SK-N-SH (cell line): Measurements from ENCODE around the gene KAT5. TPM values are rescaled to one million over a fixed set of nuclear protein-coding genes. Genes with fewer than 3 reads are reported as not detected.

Experiments
- CTCF ChIA-PET: fragments of 300-600, 350-600 bp; formaldehyde crosslinking; extraction: SDS; loops from one replicate; lab custom pipeline; 2021; lab: Yijun Ruan, JAX
- POLR2A ChIA-PET: fragments of 350-600 bp; sonication (Branson Sonifier 250); formaldehyde crosslinking; extraction: SDS; loops from one replicate; lab custom pipeline; 2020; ENCODE audit warnings: antibody characterized with exemption, inconsistent platforms; lab: Yijun Ruan, JAX
- DNase-seq: peaks from one replicate; pipeline ENCODE4 v3.0.0; 2012
- H2AFZ ChIP-seq: fragments of 200-600 bp; sonication (generic); 2 replicates; pipeline ENCODE4 v1.8.1; 2016; ENCODE audit warnings: antibody characterized with exemption, mild to moderate bottlenecking, low read depth
- H3F3A ChIP-seq: fragments of 200-600 bp; sonication (generic); replicated peaks from 2 replicates; pipeline ENCODE3; 2016; ENCODE audit warnings: antibody characterized with exemption, mild to moderate bottlenecking; ENCODE audit not compliant: insufficient read depth
- H3K27ac ChIP-seq, 2 experiments: fragments of 200-500 bp in 1 of 2; fragments of 200-600 bp in 1 of 2; sonication (Bioruptor generic) in 1 of 2; sonication (generic), shearing (Covaris generic) in 1 of 2; 2 replicates each; pipeline versions ENCODE4 v1.5.1 to v1.6.1; 2014 to 2016; ENCODE audit warnings: low read depth in 2 of 2, inconsistent platforms in 1 of 2, low read length in 1 of 2, mild to moderate bottlenecking in 1 of 2, mixed read lengths in 1 of 2
- H3K27me3 ChIP-seq: fragments of 200-600 bp; sonication (generic), shearing (Covaris generic); 2 replicates; pipeline ENCODE4 v1.6.1; 2016; ENCODE audit warnings: mixed run types; ENCODE audit not compliant: insufficient read depth
- H3K36me3 ChIP-seq, 2 experiments: fragments of 200-500 bp in 1 of 2; fragments of 200-600 bp in 1 of 2; sonication (Bioruptor generic) in 1 of 2; sonication (generic) in 1 of 2; replicated peaks in 1 of 2; 2 replicates each; pipeline versions ENCODE3 to v1.5.1; 2014 to 2016; ENCODE audit warnings: low read length in 1 of 2, mild to moderate bottlenecking in 1 of 2; ENCODE audit not compliant: insufficient read depth in 2 of 2, control insufficient read depth in 1 of 2
- H3K4me1 ChIP-seq, 2 experiments: fragments of 200-500 bp in 1 of 2; fragments of 200-600 bp in 1 of 2; sonication (Bioruptor generic) in 1 of 2; sonication (generic), shearing (Covaris generic) in 1 of 2; 2 replicates each; pipeline versions ENCODE4 v1.5.1 to v1.6.1; 2014 to 2016; ENCODE audit warnings: low read depth in 1 of 2, low read length in 1 of 2, mixed run types in 1 of 2; ENCODE audit not compliant: insufficient read depth in 2 of 2, control insufficient read depth in 1 of 2
- H3K4me2 ChIP-seq: fragments of 200-600 bp; sonication (generic), shearing (Covaris generic); 2 replicates; pipeline ENCODE4 v1.6.1; 2017; ENCODE audit warnings: mixed run types
- H3K4me3 ChIP-seq, 2 experiments: fragments of 200-500 bp in 1 of 2; fragments of 200-600 bp in 1 of 2; sonication (Bioruptor generic) in 1 of 2; sonication (generic), shearing (Covaris generic) in 1 of 2; 2 replicates each; pipeline versions ENCODE4 v1.5.1 to v1.8.1; 2014 to 2016; ENCODE audit warnings: low read depth in 2 of 2, inconsistent platforms in 1 of 2, low read length in 1 of 2, mild to moderate bottlenecking in 1 of 2, mixed read lengths in 1 of 2, moderate library complexity in 1 of 2
- H3K79me2 ChIP-seq: fragments of 200-600 bp; sonication (generic); 2 replicates; pipeline ENCODE4 v1.8.1; 2017; ENCODE audit warnings: mild to moderate bottlenecking; ENCODE audit not compliant: insufficient read depth
- H3K9ac ChIP-seq: fragments of 200-600 bp; sonication (generic); 2 replicates; pipeline ENCODE4 v1.6.1; 2017; ENCODE audit warnings: mixed run types
- H3K9me2 ChIP-seq: fragments of 200-600 bp; sonication (generic); 2 replicates; pipeline ENCODE4 v1.6.1; 2017; ENCODE audit warnings: mixed run types
- H3K9me3 ChIP-seq: fragments of 200-600 bp; sonication (generic); 2 replicates; pipeline ENCODE4 v1.6.1; 2017; ENCODE audit warnings: mixed run types, mild to moderate bottlenecking, moderate library complexity
- H4K20me1 ChIP-seq: fragments of 200-600 bp; sonication (generic); 2 replicates; pipeline ENCODE4 v1.6.1; 2017; ENCODE audit warnings: mild to moderate bottlenecking, mixed run types; ENCODE audit not compliant: insufficient read depth
- ELF1 ChIP-seq: IDR thresholded peaks from 2 replicates; pipeline ENCODE4 v1.4.0; 2012
- EP300 ChIP-seq, 2 experiments: IDR thresholded peaks; 2 replicates each; pipeline versions ENCODE4 v1.4.0 to v1.6.1; 2012; ENCODE audit warnings: borderline replicate concordance in 1 of 2, low read depth in 1 of 2, low read length in 1 of 2
- EZH2phosphoT487 ChIP-seq: fragments of 200-600 bp; sonication (generic); IDR thresholded peaks from 2 replicates; pipeline ENCODE4 v1.6.1; 2017; ENCODE audit warnings: low read depth, mixed run types, mild to moderate bottlenecking, antibody characterized with exemption, moderate library complexity, borderline replicate concordance
- FOSL2 ChIP-seq: IDR thresholded peaks from 2 replicates; pipeline ENCODE4 v1.4.0; 2012; ENCODE audit warnings: low read depth, mild to moderate bottlenecking, moderate library complexity, borderline replicate concordance
- GABPA ChIP-seq: IDR thresholded peaks from 2 replicates; pipeline ENCODE4 v1.4.0; 2012; ENCODE audit warnings: low read depth, mild to moderate bottlenecking
- GATA2 ChIP-seq: sonication (generic); formaldehyde crosslinking; IDR thresholded peaks from 2 replicates; pipeline ENCODE4 v1.5.0; 2020; ENCODE audit warnings: mild to moderate bottlenecking, missing genetic modification reagents
- IRF3 ChIP-seq: fragments of 150-350 bp; IDR thresholded peaks from 2 replicates; pipeline ENCODE4 v1.6.1; 2016; ENCODE audit warnings: mild to moderate bottlenecking, low read depth, low read length
- MEF2A ChIP-seq: IDR thresholded peaks from 2 replicates; pipeline ENCODE4 v1.4.0; 2012; ENCODE audit warnings: low read depth, borderline replicate concordance
- MXI1 ChIP-seq: IDR thresholded peaks from 2 replicates; pipeline ENCODE4 v1.6.1; 2012; ENCODE audit warnings: mild to moderate bottlenecking, low read depth, low read length, improper control_type of control experiment
- NRF1 ChIP-seq: IDR thresholded peaks from 2 replicates; pipeline ENCODE4 v1.6.1; 2012; ENCODE audit warnings: low read depth, mild to moderate bottlenecking, low read length
- RAD21 ChIP-seq: IDR thresholded peaks from 2 replicates; pipeline ENCODE4 v1.6.1; 2012; ENCODE audit warnings: mild to moderate bottlenecking, low read length
- REST ChIP-seq: IDR thresholded peaks from 2 replicates; pipeline ENCODE4 v1.6.1; 2012; ENCODE audit warnings: mild to moderate bottlenecking, low read depth, low read length, moderate library complexity
- TCF12 ChIP-seq: IDR thresholded peaks from 2 replicates; pipeline ENCODE4 v1.4.0; 2012
- USF2 ChIP-seq: fragments of 150-350 bp; IDR thresholded peaks from 2 replicates; pipeline ENCODE4 v1.6.1; 2017; ENCODE audit warnings: antibody characterized with exemption, low read length, low read depth, borderline replicate concordance
- ZBTB33 ChIP-seq: IDR thresholded peaks from 2 replicates; pipeline ENCODE4 v1.4.0; 2012; ENCODE audit warnings: low read depth, borderline replicate concordance
- WGBS: methylation state at CpG from one replicate; pipeline ENCODE4 v1.1.6; 2017; ENCODE audit warnings: low lambda C conversion rate; 5-methylcytosine and 5-hydroxymethylcytosine counted together
- polyA plus RNA-seq, 3 experiments: library from polyadenylated mRNA; depleted of rRNA; stranded (reverse); fragments of >200 nt; gene quantifications; 2 replicates each; pipeline ENCODE4 v1.2.3, GENCODE V29; 2012

Gene KAT5
- polyA plus RNA-seq, 1 of the 3 experiments (the other 2 are of a cell fraction) = 51.9 TPM

GRCh38 chr11:65708451-65708850 is 3.6 kb upstream of the KAT5 start:
- Histone ChIP-seq H3K9ac (no peak overlapping the region), H3K4me3 (no peak overlapping the region), H2AFZ (no peak overlapping the region), H3K4me2 (no peak overlapping the region), H3K27ac (no peak overlapping the region), H3K9me2 (no peaks in the 10 kb centered on the region), H3K27me3 (no peaks in the 10 kb centered on the region), H3K79me2 (peaks cover 9% of the 10 kb centered on the region; the same call in 1 of the 2 replicates), H3K9me3 (no peaks in the 10 kb centered on the region), H3F3A (no peaks in the 10 kb centered on the region), H3K4me1 (peaks cover 6 to 8% of the 10 kb centered on the region in 2 experiments; a peak in 1 of 4 replicates), H3K36me3 (peaks cover 0 to 4% of the 10 kb centered on the region in 2 experiments), H4K20me1 (no peaks in the 10 kb centered on the region)
- 45% methylated on average over 5 of the region's 5 CpGs for WGBS
- no peak for DNase-seq
- ChIA-PET POLR2A (no interaction called here), CTCF (interaction anchor here (0.6 to 1.9 kb wide), 2 partner anchors 72 to 281 kb away, joined by 3 to 10 read pairs; partner anchors contain the start of gene AP5B1)
- TF ChIP-seq IRF3 (no peak), FOSL2 (no peak), REST (no peak), NRF1 (no peak), EP300 (IDR thresholded peaks at IDR 0.05; ENCODE audit: borderline replicate concordance in 1 of 2, low read depth in 1 of 2, low read length in 1 of 2) (no peak), TCF12 (no peak), MXI1 (no peak), MEF2A (no peak), EZH2phosphoT487 (no peak), ZBTB33 (no peak), GABPA (no peak), GATA2 (CRISPR knock-in tag) (no peak), ELF1 (no peak), RAD21 (no peak), USF2 (no peak)
